NB4 (cell line): ENCODE data around the gene OOSP2.

Experiments used
- DNase-seq: peaks from one replicate; pipeline ENCODE4 v3.0.0; 2010; ENCODE audit warnings: low read depth
- H3K4me3 ChIP-seq: one replicate; pipeline ENCODE4 v1.5.1; 2011; ENCODE audit warnings: mild to moderate bottlenecking, low read depth, low read length, moderate library complexity
- MYC ChIP-seq: IDR thresholded peaks from 2 replicates; pipeline ENCODE4 v1.6.1; 2011; ENCODE audit warnings: low read depth, low read length
- POLR2A ChIP-seq: IDR thresholded peaks from 2 replicates; pipeline ENCODE4 v1.6.1; 2011; ENCODE audit warnings: mild to moderate bottlenecking; ENCODE audit not compliant: insufficient read length; ENCODE audit errors: extremely low read depth
- TF ChIP-seq, protein P1 (sequence below): IDR thresholded peaks from 2 replicates; pipeline ENCODE4 v1.6.1; 2011; ENCODE audit warnings: low read depth, low read length
- TF ChIP-seq, protein P2 (sequence below): IDR thresholded peaks from one replicate; pipeline ENCODE4 v1.5.1; 2012; ENCODE audit warnings: low read depth, low read length

Gene OOSP2

DNA sequence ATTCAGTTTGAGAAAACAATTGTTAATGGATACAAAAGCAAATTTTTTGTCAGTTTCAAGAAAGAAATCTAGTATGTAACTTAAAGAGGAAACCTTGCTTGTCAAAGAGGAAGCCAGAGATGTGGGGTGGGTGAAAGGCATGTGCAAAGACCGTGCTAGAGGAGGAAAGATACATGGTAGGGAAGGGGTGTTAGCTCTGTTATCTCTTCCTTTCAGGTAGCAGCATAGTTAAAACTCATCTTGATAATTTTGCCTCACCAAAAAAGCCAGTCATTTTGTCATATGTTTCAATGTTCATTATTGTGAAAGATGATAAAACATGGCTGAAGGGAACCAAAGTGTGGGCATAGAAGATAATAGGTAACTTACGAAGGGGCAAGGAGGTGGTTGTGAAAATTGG lies 45.7 kb downstream of the OOSP2 start:
- H3K4me3 ChIP-seq: no peak overlapping the region
- TF ChIP-seq, protein P1, sequence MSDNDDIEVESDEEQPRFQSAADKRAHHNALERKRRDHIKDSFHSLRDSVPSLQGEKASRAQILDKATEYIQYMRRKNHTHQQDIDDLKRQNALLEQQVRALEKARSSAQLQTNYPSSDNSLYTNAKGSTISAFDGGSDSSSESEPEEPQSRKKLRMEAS: no peak
- TF ChIP-seq MYC (no peak), POLR2A (no peak)
- TF ChIP-seq, protein P2, sequence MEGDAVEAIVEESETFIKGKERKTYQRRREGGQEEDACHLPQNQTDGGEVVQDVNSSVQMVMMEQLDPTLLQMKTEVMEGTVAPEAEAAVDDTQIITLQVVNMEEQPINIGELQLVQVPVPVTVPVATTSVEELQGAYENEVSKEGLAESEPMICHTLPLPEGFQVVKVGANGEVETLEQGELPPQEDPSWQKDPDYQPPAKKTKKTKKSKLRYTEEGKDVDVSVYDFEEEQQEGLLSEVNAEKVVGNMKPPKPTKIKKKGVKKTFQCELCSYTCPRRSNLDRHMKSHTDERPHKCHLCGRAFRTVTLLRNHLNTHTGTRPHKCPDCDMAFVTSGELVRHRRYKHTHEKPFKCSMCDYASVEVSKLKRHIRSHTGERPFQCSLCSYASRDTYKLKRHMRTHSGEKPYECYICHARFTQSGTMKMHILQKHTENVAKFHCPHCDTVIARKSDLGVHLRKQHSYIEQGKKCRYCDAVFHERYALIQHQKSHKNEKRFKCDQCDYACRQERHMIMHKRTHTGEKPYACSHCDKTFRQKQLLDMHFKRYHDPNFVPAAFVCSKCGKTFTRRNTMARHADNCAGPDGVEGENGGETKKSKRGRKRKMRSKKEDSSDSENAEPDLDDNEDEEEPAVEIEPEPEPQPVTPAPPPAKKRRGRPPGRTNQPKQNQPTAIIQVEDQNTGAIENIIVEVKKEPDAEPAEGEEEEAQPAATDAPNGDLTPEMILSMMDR: no peak
- DNase-seq: no peak

DNA sequence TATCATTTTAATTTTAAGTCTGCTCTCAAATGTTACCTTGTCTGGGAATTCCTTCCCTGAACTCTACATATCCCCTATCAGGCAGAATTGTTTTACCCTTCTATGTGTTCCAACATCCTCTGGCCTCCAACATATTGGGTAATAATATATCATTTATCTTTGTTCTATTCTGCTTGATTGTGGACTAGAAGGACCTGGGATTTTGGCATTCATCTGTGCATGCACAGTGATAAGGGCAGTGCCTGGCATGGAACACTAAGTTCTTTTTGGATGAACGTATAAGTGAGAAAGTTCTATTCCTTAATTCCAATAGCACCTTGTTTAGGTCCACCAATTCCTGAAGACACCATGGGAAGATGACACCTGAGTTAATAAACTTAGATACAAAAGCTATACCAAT lies 47.0 kb downstream of the OOSP2 start:
- H3K4me3 ChIP-seq: no peak overlapping the region
- TF ChIP-seq, protein P2: no peak
- TF ChIP-seq, protein P1: no peak
- no peak for TF ChIP-seq POLR2A
- no peak for TF ChIP-seq MYC
- no peak for DNase-seq

DNA sequence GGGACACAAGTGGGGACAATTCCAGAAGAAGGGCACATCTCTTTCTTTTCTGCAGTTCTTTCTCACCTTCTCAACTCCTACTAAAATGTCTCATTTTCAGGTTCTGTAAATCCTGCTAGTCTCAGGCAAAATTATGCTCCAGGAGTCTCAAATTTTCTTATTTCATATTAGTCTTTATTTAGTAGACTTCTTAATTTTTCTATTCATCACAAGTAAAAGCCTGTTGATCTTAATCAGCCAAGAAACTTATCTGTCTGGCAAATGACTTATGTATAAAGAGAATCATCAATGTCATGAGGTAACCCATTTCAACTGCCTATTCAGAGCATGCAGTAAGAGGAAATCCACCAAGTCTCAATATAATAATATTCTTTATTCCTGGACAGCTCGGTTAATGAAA lies 48.2 kb downstream of the OOSP2 start, which contains the start of gene MS4A2:
Gene MS4A2 (plus strand): TSS at position 301 of the 400 bp plus-strand sequence. CDS start 102 bp downstream, outside the sequence.
- no peak within 1 kb of the TSS for H3K4me3 ChIP-seq
- TF ChIP-seq, protein P1: no peak
- TF ChIP-seq, protein P2: no peak
- TF ChIP-seq MYC (no peak), POLR2A (no peak)
- no peak for DNase-seq

DNA sequence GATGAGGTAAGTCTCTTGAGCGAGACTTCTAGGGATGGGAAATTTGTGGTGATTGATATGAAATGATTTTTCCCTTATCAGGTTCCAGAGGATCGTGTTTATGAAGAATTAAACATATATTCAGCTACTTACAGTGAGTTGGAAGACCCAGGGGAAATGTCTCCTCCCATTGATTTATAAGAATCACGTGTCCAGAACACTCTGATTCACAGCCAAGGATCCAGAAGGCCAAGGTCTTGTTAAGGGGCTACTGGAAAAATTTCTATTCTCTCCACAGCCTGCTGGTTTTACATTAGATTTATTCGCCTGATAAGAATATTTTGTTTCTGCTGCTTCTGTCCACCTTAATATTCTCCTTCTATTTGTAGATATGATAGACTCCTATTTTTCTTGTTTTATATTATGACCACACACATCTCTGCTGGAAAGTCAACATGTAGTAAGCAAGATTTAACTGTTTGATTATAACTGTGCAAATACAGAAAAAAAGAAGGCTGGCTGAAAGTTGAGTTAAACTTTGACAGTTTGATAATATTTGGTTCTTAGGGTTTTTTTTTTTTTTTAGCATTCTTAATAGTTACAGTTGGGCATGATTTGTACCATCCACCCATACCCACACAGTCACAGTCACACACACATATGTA lies 55.4 kb downstream of the OOSP2 start:
- no peak for DNase-seq

DNA sequence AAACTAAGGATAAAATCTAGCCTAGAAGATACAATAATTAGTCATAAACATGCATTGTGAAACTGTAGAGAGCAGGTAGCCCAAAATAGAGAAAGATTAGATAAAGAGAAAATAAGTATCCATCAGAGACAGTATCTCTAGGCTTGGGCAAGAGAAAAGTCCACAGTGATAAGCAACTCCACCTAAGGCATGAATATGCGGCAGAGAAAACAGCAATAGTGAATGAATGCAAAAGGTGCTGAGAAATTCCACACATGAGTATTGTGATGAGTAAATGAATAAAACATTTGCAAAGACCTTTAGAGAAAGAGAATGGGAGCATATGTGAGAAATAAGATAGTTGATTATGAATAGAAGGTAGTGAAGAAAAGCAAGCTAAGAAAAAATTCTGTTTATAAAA lies 57.0 kb downstream of the OOSP2 start:
- no peak overlapping the region for H3K4me3 ChIP-seq
- no peak for TF ChIP-seq POLR2A
- TF ChIP-seq, protein P2: no peak
- no peak for TF ChIP-seq MYC
- TF ChIP-seq, protein P1: no peak
- DNase-seq: no peak

More for the DNA sequence above, 55.4 kb downstream of the OOSP2 start:
- H3K4me3 ChIP-seq: no peak overlapping the region
- TF ChIP-seq, protein P1: no peak
- TF ChIP-seq MYC (no peak), POLR2A (no peak)
- TF ChIP-seq, protein P2: no peak
